ENCODE data around the gene TMEM82.

TMEM82 gene

DNA sequence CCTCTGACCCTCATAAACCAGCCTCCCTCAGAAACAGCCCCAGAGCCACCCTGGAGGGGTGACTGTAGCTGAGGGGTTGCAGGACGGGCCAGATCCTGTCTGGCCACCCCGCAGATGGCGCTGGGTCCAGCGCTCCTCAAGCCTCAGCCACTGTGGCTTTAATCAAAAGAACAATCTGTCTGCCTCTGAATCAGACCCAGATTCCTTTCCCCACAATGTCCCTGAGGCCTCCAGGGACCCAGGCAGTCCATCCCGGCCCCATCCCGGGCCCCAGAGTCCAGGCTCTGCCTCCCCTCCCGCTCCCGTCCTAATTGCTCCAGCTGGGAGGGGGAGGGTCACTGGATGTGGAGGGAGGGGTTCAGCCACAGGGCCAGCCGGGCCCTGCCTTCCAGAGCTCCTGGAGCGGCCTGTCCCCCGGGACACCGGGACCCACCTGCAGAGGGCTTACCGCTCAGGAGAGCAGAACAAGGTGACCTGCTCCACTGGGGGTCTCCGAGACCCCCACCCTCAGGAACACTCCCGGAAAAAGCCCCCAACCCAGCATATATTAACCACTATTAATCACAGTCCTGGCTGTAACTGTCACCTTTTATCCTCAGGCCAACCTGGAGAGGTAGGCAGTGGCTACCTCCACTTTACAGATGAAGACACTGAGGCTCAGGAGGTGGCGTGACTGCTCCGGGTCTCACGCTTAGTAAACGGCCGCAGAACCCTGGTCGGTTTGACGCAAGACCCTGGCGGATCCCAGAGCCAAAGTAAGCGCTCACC, 15.5 kb downstream of the TMEM82 start:
- DNase-seq: no peak

DNA sequence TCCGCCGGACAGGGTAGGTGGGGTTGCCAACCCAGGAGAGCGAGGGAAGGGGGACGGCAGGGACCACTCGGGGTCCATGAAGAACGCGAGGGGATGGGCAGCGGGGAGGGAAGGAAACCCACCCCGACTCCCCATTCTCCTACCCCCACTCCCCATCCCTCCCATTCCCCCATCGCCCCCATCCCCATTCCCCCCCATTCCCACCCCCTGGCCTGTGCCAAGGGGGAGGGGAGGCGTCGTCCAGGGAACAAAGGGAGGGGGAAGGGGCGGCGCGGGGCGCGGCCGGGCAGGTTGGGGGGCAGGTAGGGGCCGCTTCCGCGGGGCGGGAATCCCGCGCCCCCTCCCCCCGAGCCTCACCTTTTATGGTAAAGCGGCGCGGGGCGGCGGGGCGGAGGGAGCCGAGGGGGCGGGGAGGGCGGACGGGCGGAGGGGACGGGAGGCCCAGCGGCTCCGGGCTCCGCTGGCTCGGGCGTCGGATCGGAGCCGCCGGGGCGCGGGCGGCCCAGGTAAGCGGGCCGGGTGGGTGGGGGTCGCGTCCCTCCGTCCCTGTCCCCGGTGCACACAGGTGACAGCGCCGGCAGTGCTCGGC, 16.1 kb downstream of the TMEM82 start, which contains the start of gene FBLIM1:
TSS of gene FBLIM1 (plus strand) at position 453 of the 589 bp plus-strand sequence. CDS start 6,189 bp downstream, outside the sequence.
- peak; percentile 10 for DNase-seq

DNA sequence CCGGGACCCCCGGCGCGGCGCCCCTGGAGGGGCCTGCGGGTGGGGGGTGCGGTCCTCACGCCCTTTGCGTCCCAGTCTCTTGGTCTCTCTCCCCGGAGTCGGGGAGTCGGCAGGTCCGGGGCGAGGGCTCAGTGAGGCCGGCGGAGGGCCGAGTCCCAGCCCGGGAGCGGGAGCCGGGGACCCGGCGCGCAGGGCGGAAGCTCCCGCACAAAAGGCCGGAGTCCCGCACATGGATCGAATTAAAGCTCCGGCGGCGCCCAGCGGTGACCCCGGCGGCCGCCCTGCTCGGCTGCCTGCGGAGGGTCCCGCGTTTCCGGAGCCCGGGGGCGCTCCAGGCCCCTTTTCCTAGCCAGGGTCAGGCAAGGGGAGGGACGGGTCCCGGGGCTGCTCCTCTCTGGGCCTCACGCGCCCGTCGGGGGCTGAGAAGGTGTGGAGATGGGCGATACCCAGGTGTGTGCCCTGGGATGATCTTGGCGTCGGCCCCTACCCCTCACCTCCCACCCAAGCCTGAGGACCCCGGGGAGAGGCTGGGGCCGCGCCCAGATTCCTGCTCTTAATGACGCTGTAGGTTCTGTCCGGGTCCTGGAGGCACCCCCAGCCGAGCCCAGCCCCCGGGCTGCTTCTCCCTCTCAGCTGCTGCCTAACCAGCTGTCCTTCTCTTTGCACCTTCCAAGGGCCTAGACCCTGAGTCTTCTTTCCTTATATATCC, 16.8 kb downstream of the TMEM82 start:
- no peak for DNase-seq

DNA sequence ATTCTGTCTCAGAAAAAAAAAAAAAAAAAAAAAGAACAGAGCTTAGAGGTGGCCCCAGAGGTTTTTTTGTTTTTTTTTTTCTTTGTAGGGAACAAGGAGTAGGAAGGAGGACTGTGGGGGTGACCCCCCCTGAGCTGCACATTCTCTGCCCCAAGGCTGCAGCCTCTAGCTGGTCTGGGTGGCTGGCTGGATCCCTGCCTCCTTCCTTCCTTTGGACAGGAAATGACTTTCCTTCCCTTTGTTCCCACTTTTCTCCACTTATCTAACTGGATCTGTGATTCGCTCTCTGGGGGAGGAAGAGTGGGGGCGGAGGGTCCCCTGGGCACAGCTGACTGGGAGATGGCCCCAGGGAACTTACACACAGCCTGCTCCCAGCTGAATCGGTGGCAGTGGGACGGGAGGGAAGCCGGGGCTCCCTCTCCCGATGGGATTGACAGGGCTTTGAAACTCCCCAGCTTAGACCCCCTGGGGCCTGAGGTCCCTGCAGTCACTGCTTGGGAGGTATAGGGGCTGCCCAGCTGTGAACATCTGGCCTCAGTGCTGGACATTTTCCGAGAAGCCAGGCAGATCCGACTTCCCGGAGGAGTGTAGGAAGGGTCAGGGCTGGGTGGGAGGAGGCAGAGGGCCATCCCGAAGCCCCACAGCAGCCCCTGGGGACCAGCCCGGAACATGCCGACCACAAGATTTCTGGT, 18.4 kb downstream of the TMEM82 start:
- DNase-seq: no peak

DNA sequence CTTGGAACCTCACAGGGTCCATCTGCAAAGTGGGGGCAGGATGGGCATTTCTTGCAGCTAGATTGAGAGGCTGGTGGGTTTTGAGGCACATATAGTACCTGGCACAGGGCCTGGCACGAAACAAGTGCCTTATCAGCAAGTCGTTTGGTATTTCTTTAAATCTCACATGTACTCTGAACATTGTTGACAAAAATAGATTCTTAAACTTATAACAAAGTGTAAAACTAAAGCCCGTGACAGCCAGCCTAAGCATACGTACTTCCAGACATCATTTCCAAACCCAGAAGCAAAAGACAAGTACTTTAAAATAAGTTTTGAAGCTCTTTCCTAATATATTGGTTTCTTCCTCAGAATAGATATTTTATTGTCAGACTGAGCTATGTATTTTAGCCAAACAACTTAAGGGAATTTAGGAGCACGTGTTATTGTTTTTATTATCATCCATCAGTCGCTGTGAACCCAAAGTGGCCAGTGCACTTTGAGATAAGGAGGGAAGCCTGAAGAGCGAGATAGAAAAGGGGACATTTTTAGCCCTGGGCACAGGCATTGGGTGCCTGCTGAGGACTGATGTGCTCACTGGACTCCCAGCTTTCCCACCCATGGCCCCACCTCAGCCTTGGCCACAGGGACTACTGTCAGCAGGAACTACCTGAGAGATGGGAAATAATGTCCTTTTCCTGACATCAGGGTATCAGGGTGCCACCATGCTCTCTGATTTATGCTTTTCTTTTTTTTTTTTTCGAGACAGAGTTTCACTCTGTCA, 19.2 kb downstream of the TMEM82 start:
- DNase-seq: no peak

DNA sequence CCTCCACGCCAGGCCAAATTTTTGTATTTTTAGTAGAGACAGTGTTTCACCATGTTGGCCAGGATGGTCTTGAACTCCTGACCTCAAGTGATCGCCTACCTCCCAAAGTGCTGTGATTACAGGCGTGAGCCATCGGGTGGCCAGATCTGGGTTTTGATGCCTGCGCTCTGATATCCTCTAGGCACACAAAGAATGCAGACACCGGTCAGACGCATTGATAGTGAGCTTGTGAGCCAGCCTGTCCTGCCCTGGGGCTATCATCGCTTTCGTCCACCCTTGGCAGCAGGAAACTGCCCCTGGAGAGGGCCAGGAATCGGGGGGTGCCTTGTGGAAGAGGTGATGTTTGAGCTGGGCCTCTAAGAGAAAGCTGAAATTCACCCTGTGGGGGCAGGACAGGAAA, 20.2 kb downstream of the TMEM82 start:
- no peak for DNase-seq

DNA sequence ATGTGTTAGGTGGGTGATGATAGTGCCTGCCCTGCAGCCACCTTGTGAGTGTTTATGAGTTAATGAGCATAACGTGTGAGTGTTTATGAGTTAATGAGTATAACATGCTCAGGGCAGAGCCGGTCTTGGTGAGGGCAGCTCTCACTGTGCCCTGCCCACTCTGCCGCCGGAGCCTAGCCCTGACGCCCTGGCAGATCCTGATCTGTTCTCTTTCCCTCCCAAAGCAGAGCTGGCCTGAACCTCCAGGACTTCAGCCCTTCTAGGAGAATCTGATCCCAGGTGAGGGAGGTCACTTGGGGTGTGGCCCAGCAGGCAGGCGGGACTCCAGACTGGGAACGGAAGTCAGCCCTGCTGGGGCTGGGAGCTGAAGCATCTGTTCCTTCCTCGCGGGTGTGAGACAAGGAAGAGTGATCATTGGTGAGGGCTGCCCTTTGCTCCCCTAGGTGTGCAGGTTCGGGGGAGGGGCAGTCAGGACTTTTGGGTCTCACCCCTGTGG, 22.0 kb downstream of the TMEM82 start:
- DNase-seq: no peak

DNA sequence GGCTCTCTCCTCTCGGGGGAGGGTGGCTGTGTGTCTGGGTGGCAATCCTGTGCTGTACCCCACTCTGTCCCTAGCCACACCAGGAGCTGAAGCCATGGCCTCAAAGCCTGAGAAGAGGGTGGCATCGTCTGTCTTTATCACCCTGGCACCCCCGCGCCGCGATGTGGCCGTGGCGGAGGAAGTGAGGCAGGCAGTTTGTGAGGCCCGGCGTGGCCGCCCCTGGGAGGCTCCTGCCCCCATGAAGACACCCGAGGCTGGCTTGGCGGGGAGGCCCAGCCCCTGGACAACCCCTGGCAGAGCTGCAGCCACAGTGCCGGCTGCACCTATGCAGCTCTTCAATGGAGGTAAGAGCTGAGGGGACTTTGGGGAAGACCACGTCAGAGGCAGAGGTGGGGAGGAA, 22.6 kb downstream of the TMEM82 start:
- DNase-seq: no peak

DNA sequence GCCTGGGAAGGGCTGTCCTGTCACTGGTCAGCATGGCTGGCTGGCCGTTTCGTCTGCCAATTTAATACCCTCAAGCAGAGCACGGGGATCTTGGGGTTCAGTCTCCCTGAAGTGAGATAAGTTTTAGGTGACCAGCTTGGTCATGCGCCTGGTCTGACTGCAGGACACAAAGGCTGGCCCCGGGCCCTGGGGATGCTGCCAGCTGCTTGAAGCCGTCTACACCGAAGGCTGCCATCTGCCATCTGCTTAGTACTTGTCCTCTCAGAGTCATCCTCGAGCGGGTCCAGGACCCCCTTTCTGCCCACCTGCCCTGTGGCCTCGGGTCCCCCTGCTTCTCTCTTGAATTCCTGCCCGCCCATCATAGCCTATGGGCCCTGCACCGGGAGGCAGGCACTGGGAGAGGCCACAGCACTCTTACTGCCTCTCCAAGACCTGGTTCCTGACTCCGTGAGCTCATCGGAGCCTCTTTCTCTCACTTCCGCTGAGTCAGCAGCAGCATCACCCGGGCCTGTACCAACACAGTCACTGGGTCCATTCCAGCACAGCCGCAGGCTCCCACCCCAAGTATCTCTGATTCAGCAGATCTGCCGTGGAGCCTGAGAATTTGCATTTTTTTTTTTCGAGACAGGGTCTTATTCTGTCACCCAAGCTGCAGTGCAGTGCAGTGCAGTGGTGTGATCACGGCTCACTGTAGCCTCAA, 23.3 kb downstream of the TMEM82 start:
- no peak for DNase-seq

DNA sequence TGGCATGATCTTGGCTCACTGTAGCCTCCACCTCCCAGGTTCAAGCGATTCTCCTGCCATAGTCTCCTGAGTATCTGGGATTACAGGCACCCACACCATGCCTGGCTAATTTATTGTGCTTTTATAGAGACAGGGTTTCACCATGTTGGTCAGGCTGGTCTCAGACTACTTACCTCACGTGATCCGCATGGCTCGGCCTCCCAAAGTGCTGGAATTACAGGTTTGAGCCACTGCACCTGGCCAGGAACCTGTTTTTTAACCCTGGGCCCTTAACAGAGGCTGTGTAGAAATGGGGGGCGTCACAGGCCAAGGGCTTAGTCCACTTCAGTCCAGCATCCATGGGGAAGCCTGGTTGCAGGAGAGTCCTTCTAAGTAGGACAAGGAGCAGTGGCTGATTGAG, 25.6 kb downstream of the TMEM82 start:
- DNase-seq: no peak

DNA sequence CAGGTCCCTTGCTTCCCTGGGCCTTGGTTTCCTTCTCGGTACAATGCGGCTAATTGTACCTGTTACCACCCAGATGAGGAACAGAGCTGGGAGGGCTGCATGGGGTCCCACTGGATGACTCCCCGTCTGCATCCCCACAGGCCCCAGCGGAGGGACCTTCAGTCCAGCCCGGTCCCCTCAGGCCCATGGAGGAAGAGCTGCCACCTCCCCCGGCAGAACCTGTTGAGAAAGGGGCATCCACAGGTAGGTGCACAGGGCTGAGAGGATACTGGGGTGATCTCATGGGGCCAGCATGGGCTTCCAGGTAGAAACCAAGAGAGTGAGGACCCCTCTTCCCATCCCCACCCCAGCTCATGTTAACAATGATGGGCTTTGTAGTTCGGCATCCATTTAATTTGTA, 26.1 kb downstream of the TMEM82 start:
- DNase-seq: no peak

DNA sequence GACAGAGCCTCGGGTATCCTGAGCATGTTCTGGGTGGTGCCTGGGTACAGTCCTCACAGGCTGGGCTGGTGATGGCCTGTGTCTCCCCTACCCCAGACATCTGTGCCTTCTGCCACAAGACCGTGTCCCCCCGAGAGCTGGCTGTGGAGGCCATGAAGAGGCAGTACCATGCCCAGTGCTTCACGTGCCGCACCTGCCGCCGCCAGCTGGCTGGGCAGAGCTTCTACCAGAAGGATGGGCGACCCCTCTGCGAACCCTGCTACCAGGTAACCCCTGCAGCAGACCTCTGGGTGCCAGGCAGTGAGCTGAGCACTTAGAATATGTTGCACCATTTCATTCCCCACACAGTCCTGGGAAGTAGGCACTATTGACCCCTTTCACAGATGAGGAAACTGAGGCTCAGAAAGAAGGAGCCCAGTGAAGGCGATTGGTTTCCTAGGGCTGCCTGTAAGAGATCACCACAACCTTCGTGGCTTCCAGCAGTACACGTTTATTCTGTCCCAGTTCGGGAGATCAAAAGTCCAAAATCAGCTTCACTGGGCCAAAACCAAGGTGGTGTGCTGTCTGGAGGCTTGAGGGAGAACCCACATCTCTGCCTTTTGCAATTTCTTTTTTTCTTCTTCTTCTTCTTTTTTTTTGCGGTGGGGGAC, 28.1 kb downstream of the TMEM82 start:
- DNase-seq: no peak

DNA sequence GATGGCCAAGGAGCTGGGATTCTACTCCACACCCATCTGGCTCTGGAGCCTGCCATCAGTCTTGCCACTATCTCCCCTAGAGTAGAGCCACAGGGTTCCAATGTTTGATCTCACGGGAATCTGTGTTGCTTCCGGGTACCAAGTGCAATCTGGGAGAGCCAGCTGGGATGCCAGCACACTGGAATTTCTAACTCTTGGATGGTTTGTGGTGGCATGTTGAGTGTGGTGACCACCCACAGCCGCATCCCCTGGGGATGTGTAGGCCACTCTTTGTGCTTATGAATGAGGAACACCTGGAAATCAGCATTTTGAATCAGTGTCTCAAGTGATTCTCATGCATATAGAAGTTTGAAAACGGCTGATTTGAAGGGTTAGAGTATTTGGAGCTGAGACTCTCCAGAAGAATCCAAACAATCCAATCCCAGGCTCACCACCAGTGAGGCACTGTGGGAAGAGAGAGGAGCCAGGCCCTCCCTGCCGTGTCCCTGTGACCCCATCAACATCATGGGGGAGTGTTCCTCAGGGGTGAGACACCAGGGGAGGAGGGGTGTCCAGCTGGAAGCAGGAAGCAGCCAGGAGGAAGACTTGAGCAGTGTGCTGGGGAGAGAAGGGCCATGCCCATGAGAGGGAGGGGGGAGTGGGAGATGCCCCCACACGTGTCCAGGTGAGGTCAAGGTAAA, 29.7 kb downstream of the TMEM82 start:
- no peak for DNase-seq

DNA sequence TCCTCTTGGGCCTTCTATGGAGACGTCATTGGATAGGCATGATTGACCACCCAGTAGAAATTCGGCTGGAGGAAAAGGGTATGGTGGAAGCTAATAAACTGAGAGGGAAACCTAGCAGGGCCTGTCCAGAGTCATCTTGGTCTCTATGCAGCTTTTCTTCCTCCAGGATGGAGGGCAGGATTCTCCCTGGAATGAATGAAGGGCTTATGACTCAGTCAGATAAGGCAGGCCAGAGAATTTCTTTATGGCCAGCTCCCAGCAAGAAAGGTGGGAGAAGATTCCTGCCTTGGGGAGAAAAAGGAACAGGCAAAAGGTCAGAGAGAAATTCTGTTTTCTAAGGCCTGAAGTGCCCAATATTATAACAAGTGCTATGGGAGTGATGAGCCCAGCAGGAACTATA, 33.4 kb downstream of the TMEM82 start:
- no peak for DNase-seq

DNA sequence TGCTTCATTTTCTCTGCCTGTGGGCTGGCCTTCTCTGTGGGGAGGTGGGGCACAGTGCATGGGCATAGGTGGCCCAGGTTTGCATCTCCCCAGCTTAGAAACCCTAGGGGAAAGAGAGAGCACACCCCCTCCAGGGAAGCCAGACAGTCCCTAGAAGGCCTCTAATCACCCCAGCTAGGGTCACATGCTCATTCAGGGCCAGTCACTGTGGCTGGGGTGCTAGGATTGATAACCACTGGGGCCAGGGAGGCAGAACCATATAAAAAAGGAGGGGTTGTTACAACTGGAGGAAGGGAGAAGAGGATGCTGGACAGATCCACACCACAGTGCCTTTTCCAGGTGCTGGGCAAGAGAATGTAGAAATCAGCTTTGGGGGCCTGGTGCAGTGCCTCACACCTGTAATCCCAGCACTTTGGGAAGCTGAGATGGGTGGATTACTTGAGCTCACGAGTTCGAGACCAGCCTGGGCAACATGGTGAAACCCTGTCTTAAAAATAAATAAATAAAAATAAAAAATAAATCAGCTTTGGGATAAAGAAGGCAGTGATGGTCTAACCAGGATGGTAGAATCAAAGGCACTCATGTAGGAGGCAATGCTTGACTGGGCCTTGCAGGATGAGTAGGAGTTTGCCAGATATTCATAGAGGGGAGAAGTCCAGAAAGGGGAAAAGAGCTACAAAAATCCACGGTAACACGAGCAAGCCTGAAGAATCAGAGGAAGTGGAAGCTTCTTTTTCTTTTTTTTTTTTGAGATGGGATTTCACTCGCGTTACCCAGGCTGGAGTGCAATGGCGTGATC, 35.8 kb downstream of the TMEM82 start:
- no peak for DNase-seq

DNA sequence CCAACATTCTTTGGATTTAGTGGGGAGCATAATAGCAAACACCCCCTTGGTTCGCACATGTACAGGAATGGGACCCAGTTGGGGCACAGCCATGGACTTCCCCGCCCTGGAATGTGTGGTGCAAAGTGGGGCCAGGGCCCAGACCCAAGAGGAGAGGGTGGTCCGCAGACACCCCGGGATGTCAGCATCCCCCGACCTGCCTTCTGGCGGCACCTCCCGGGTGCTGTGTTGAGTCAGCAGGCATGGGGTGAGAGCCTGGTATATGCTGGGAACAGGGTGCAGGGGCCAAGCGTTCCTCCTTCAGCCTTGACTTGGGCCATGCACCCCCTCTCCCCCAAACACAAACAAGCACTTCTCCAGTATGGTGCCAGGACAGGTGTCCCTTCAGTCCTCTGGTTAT, 43.4 kb downstream of the TMEM82 start:
- no peak for DNase-seq

DNA sequence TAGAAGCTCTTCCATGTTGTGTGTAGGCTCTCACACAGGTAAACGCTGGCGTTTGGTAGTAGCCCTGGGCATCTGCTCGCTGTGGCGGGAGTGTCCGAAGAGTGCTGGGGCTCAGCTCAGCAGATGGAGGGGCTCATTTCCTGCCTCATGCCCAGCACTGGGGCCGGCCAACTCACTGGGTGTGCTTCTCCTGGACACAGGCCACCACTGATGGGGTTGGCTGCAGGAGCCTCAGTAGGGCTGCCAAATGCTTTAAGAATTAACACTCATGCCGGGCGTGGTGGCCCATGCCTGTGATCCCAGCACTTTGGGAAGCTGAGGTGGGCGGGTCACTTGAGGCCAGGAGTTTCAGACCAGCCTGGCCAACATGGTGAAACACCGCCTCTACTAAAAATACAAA, 44.3 kb downstream of the TMEM82 start:
- DNase-seq: no peak

DNA sequence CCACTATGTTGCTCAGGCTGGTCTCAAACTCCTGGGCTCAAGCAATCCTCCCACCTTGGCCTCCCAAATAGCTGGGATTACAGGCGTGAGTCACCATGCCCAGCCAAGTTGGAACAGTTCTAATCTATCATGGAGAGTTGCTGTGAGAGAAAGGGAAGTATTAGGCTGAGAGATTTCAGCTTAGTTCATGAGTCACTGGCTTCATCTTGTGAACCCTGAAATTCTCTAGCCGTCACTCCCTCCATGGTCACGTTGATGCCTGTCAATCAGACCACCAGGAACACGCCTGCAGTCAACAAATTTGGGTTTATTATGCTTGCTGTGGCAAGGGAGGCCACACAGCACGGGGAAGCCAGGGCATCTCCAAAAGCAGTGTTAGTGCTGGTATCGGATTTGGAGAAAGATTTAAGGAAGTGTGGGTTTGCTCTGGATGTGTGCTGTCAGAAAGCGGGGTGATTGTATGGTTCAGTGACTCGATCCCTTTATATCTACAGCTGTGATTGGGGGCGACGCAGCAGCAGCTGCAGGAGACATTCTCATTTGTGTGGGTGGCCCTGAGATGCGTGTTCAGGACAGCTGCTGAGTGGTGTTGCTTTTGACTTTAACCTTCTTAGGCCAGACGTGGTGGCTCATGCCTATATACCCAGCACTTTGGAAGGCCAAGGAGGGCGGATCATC, 46.5 kb downstream of the TMEM82 start:
- DNase-seq: no peak

DNA sequence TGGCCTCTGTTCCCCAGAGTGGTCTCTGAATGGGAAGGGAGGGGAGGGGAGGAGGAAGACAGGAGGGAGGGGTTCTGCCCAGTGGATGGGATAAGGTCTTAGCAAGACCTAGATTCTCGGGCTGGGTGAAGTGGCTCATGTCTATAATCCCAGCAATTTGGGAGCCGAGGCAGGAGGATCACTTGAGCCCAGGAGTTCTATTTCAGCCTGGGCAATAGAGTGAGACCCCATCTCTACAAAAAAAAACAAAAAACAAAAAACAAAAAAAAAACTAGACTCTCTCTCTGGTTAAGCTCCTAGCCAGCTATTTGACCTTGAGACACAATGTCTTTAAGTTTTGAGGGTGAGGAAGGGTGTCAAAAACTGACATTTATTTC, 53.8 kb downstream of the TMEM82 start:
- DNase-seq: no peak
